ENCODE data around the gene PTK6. TPM values are rescaled to one million over a fixed set of nuclear protein-coding genes. Genes with fewer than 3 reads are reported as not detected.

PTK6 gene
- total RNA-seq, 2 experiments from 2014 or later: 2.1 to 2.3 TPM

DNA sequence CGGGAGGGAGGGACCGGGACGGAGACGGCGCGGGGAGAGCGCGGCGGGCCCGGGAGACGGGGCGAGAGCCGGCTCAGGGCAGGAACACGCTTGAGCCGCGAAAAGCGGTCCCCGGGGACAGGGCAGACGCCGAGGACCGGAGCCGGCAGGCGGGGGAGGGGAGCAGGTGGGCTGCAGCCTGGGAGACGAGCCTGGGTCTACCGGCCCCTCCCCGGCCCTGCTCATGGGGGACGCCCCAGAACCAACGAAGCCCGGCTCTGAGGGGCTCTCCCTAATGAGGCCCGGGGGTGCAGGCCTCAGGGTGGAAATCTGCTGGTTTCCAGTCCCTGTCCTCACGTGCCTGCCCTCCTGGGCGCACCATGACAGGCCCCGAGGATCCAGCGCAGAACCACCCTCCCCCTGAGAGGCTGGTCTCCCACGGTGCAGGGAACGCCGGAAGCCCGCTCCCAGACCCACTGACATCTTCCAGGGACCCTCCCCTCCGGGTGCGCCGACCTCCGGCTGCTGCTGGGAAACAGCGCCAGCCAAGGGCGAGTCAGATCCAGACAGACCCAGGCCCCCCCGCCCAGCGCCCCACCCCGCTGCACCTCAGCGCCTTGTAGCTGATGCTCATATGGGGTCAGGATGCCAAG lies 37.7 kb downstream of the PTK6 start:
- Mint-ChIP-seq H3K27ac (no peak overlapping the region), H3K4me3 (no peak overlapping the region), H3K9me3 (no peaks in the 10 kb centered on the region), H3K36me3 (ENCODE audit: low read depth) (no peaks in the 10 kb centered on the region), H3K4me1 (peaks cover 2% of the 10 kb centered on the region), H3K27me3 (peaks cover 27% of the 10 kb centered on the region)
- no peak for DNase-seq
- ChIA-PET CTCF (no interaction called here), POLR2A (no interaction called here)

DNA sequence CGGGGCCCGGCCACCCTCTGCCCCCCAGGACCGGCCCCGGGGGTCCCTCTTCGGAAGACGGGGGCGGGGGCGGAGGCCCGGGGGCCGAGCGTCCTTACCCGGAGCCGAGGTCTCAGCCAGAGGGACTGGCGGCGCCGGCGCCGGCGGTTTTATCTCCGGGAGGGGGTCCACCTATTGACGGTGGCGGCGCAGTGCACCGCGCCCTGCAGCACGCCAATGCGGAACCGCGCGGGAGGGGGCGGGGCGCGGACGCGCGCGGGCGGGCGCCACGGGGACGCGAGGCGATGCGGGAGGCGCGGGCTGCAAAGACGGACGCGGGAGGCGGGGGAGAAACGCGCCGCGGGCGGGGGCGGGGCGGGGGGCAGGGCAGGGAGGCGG lies 38.2 kb downstream of the PTK6 start, which contains the start of gene EEF1A2:
TSS of gene EEF1A2 (minus strand) at position 124 of the 378 bp plus-strand sequence. CDS start 1,320 bp downstream, outside the sequence.
- Mint-ChIP-seq H3K36me3 (ENCODE audit: low read depth) (no peaks in the 10 kb centered on the region), H3K9me3 (no peaks in the 10 kb centered on the region), H3K4me3 (no peak within 1 kb of the TSS), H3K27ac (no peak within 1 kb of the TSS), H3K27me3 (peaks cover 25% of the 10 kb centered on the region), H3K4me1 (peaks cover 2% of the 10 kb centered on the region)
- ChIA-PET CTCF (no interaction called here), POLR2A (no interaction called here)
- DNase-seq: peak; percentile 39

DNA sequence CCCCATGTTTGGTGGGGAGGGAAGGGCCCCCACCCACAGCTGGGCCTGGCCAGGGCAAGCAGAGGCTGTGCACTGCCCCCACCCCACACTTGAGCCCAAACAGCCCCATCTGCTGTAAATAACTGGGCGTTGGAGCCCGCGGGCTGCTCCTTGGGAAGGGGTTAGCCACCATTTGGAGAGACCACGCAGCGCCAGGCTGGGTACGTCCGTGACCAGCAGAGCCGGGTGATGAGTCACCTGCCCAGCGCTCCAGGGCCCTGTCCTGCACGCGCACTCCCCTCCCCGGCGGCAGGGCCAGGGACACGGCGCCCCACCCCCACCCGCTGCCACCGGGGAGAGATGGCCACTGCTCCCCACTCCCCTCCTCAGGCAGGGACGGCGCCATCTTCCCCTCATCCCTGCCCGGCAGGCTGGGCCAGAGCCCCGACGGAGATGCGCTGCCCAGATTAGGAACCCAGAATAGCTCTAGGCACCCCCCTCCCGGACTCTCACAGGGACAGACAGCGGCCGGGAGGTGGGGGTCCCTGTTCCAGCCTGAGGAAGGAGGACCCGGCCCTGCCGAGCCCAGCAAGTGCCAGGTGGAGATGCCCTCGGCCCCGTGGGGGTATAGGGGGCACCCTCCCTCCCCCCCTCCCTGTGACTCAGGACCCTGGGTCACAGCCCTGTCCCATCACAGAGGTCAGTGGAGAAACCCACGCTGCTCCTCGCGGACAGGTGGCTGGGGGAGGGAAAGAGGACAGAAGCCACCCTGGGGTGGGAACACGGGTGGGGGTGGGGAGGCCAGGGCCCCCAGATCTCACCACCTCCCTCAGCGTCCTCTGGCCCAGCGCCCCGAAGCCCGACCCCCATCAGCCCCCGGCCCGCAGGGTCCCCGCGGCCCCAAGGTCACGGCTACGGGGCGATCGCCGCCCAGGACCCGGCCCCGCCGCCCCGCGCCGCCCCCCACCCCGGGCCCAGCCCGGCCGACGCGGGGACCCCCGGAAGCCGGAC lies 38.9 kb downstream of the PTK6 start:
- peaks cover 2% of the 10 kb centered on the region for H3K4me1 Mint-ChIP-seq
- H3K9me3 Mint-ChIP-seq: no peaks in the 10 kb centered on the region
- H3K27me3 Mint-ChIP-seq: peaks cover 25% of the 10 kb centered on the region
- H3K36me3 Mint-ChIP-seq (ENCODE audit: low read depth): no peaks in the 10 kb centered on the region
- no peak for DNase-seq
- no peak overlapping the region for H3K4me3 Mint-ChIP-seq
- no peak overlapping the region for H3K27ac Mint-ChIP-seq
- POLR2A ChIA-PET: interaction anchor here (2.6 kb wide), 1 partner anchor 23 kb away, joined by 20 read pairs; the partner anchor contains the start of gene PPDPF
- CTCF ChIA-PET: interaction anchor here (1.8 kb wide), 1 partner anchor 10 kb away, joined by 4 read pairs; no protein-coding TSS in a partner anchor

DNA sequence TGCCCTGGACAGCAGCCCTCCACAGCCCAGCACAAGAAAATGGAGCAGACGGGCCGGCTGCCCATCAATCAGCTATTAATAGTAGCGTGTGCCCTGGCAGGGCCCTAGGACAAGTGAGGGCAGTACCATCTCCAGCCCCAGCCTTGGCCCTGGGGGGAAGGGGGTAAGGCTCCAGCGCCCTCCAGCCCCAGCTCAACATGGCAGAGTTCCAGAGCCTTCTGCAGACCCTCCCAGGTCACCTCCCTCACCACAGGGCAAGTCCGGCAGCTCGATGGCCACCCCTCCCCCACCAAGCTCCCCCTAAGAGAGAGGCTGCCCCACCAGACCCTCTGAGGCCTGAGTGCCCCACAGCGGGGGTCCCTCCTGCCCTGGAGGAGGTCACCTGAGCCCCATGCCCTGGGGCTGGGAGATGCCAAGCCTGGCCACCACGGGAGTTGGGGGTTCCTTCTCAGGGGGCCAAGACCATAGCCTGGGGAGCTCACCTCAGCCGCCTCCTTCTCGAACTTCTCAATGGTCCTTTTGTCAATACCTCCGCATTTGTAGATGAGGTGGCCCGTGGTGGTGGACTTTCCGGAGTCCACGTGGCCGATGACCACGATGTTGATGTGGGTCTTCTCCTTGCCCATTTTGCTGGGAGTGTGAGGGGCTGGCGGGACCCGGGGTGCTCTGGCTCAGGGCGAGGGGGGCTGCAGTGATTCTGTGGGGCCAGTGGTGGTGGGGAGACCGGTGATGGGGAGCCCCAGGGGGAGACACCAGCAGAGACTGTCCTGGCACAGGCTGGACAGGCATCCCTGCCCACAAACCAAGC lies 39.8 kb downstream of the PTK6 start:
- DNase-seq: no peak
- Mint-ChIP-seq H3K36me3 (ENCODE audit: low read depth) (no peaks in the 10 kb centered on the region), H3K27ac (no peak overlapping the region), H3K4me1 (peaks cover 2% of the 10 kb centered on the region), H3K9me3 (no peaks in the 10 kb centered on the region), H3K4me3 (no peak overlapping the region), H3K27me3 (peaks cover 25% of the 10 kb centered on the region)
- ChIA-PET POLR2A (interaction anchor here (0.9 to 2.6 kb wide), 5 partner anchors 24 to 130 kb away, joined by 3 to 20 read pairs (median 5); partner anchors contain the start of genes GMEB2, PPDPF and PTK6), CTCF (interaction anchor here (1.0 to 1.8 kb wide), 6 partner anchors 11 to 587 kb away, joined by 3 to 13 read pairs (median 6); partner anchors contain the start of genes LIME1, LKAAEAR1, PPDPF and PTK6)

DNA sequence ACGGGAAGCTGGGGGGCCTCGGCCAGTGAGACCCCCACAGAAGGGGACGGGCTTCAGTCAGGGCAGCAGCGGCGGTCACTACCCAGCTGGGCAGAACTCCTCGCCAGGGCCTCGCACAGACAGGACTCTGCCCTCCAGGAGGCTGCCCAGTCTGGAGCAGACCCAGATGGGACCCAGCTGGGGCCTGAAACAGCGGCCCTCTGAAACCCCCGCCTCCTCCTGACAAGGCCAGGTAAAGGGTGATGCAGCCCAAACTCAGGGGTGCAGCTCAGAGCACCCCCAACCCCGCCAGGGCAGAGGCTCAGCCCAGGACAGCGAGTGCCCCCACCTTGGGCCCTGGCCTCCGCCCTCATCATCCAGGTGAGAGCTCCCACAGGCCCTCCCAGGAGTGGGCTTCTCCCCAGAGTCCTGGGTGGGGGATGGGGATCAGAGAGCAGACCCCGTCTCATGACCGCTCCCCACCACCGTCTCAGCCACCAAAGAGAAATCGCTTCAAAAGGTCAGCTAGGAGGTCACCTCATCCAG lies 40.5 kb downstream of the PTK6 start:
- H3K27me3 Mint-ChIP-seq: peaks cover 25% of the 10 kb centered on the region
- DNase-seq: no peak
- CTCF ChIA-PET: interaction anchor here (0.6 to 1.8 kb wide), 18 partner anchors 9 to 975 kb away, joined by 3 to 13 read pairs (median 4); partner anchors contain the start of genes LIME1, LKAAEAR1, PPDPF and PTK6

DNA sequence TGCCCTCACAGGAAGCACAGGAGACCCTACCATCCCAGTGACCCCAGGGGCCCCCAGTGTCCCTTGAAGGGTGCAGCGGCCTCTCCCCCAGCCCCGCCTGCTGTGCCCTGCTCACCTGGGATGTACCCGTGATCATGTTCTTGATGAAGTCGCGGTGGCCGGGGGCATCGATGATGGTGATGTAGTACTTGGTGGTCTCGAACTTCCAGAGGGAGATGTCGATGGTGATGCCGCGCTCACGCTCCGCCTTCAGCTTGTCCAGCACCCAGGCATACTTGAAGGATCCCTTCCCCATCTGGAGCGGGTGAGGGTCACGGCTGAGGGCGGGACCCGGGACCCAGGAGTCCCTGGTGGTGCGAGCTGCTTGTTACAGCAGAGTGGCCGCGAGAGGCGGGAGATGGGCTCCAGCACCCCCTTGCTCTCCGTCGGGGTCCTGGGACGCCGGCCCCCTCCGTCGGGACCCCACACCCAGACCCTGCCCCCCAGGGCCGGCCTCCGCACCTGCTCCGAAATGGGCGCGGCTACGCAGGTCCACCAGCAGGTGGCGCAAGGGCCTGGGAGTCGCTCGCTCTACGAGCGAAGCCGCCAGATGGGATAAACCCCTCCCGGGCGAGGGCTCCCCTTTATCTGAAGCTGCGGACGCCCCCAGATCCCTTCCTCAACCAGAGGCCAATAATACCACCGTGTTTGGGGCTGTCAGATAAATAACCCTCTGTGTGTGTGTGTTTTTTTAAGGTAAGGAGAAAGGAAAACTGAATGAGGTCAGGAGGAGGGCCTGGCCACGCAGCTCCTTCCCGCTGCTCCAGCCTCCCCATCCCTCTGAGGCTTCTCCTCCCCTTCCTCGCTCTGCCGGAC lies 41.2 kb downstream of the PTK6 start:
- no peak overlapping the region for H3K27ac Mint-ChIP-seq
- POLR2A ChIA-PET: interaction anchor here (0.9 to 2.6 kb wide), 5 partner anchors 25 to 131 kb away, joined by 3 to 20 read pairs (median 5); partner anchors contain the start of genes GMEB2, PPDPF and PTK6
- peak; percentile 76 for DNase-seq
- H3K36me3 Mint-ChIP-seq (ENCODE audit: low read depth): no peaks in the 10 kb centered on the region
- peaks cover 2% of the 10 kb centered on the region for H3K4me1 Mint-ChIP-seq
- no peaks in the 10 kb centered on the region for H3K9me3 Mint-ChIP-seq
- CTCF ChIA-PET: interaction anchor here (0.6 to 1.8 kb wide), 17 partner anchors 9 to 974 kb away, joined by 3 to 13 read pairs (median 5); partner anchors contain the start of genes LIME1, LKAAEAR1, PPDPF and PTK6
- H3K27me3 Mint-ChIP-seq: peaks cover 22% of the 10 kb centered on the region
- H3K4me3 Mint-ChIP-seq: peak overlapping the region; percentile 43

More for the DNA sequence above, 40.5 kb downstream of the PTK6 start:
- H3K9me3 Mint-ChIP-seq: no peaks in the 10 kb centered on the region
- peaks cover 2% of the 10 kb centered on the region for H3K4me1 Mint-ChIP-seq
- no peak overlapping the region for H3K27ac Mint-ChIP-seq
- H3K4me3 Mint-ChIP-seq: peak overlapping the region; percentile 43
- POLR2A ChIA-PET: interaction anchor here (0.9 to 2.6 kb wide), 5 partner anchors 24 to 130 kb away, joined by 3 to 20 read pairs (median 5); partner anchors contain the start of genes GMEB2, PPDPF and PTK6
- no peaks in the 10 kb centered on the region for H3K36me3 Mint-ChIP-seq (ENCODE audit: low read depth)

DNA sequence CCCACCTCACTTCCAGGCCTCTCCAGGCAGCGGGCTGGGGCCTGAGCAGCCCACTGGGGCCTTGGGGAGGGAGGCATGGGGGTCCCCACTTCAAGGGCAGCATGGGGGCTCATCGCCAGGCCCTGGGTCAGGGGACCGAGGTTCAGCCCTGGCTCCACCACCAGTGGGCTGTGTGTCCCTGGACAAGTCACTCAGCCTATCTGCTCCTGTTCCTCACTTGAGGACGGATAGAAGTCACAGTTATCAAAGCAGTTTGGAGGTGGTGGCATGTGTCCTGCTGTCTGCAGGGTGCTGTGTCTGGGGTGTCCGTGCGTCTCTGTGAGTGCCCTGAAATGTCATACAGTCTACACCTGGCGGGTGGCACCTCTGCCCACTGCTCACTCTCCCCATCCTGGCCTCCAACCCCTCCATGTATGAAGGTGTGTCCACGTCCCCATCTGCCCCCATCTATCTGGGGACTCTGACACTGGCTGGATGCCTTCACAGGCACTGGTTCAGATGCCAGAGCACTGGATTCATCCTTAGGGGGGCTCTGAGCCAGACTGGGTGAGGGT lies 41.9 kb downstream of the PTK6 start:
- H3K4me1 Mint-ChIP-seq: peaks cover 2% of the 10 kb centered on the region
- CTCF ChIA-PET: interaction anchor here (1.4 to 1.5 kb wide), 3 partner anchors 15 to 28 kb away, joined by 3 to 8 read pairs (median 6); no protein-coding TSS in a partner anchor
- no peak overlapping the region for H3K4me3 Mint-ChIP-seq

DNA sequence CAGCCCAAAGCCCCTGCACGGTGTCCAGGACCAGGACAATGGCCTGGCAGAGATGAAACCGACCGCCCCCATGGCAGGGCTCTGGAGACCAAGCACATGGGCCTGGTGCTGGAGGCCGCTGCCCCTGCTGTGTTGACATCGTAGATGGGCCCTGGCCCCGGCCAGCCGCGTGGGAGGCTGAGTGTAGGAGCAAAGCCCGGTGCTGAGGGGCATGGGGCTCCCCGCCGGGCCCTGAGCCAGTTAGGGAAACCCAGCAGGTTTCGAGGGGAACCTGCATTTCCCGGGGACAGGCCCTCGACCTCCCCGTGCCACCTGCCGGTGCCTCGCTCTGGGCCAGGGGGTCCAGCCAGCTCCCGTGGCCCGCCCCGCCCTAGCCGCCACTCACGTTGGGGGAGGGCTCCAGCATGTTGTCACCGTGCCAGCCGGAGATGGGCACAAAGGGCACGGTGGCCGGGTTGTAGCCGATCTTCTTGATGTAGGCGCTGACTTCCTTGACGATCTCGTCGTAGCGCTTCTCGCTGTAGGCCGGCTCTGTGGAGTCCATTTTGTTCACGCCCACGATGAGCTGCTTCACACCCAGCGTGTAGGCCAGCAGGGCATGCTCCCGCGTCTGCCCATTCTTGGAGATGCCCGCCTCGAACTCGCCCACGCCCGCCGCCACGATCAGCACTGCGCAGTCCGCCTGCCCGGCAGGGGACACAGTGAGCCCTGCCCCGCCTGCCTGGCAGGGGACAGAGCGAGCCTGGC lies 42.6 kb downstream of the PTK6 start:
- Mint-ChIP-seq H3K4me3 (no peak overlapping the region), H3K4me1 (peaks cover 2% of the 10 kb centered on the region), H3K36me3 (ENCODE audit: low read depth) (no peaks in the 10 kb centered on the region), H3K27me3 (peaks cover 20% of the 10 kb centered on the region), H3K27ac (no peak overlapping the region), H3K9me3 (no peaks in the 10 kb centered on the region)
- ChIA-PET POLR2A (no interaction called here), CTCF (no interaction called here)
- DNase-seq: no peak

More for the DNA sequence above, 41.9 kb downstream of the PTK6 start:
- Mint-ChIP-seq H3K9me3 (no peaks in the 10 kb centered on the region), H3K27me3 (peaks cover 17% of the 10 kb centered on the region), H3K27ac (no peak overlapping the region), H3K36me3 (ENCODE audit: low read depth) (no peaks in the 10 kb centered on the region)
- POLR2A ChIA-PET: interaction anchor here (1.8 kb wide), 1 partner anchor 29 kb away, joined by 5 read pairs; no protein-coding TSS in a partner anchor
- no peak for DNase-seq

DNA sequence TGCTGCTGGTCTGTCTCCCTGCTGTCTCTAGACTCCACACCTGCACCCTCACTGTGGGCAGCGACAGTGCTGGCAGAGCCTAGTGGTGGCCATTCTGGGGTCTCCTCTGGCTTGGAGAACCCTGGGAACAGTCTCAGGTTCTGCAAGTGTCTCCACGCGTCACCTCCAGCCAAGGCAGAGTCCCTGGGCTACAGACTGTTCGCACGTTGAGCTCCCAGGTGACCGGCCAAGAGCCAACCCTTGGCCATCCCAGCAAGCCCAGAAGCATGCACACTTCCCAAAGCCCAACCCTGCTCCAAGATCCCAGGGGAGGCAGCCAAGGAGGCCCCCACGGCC lies 43.1 kb downstream of the PTK6 start:
- ChIA-PET POLR2A (no interaction called here), CTCF (no interaction called here)
- Mint-ChIP-seq H3K9me3 (no peaks in the 10 kb centered on the region), H3K4me3 (no peak overlapping the region), H3K27me3 (peaks cover 20% of the 10 kb centered on the region), H3K4me1 (peaks cover 2% of the 10 kb centered on the region), H3K27ac (no peak overlapping the region), H3K36me3 (ENCODE audit: low read depth) (no peaks in the 10 kb centered on the region)
- no peak for DNase-seq

DNA sequence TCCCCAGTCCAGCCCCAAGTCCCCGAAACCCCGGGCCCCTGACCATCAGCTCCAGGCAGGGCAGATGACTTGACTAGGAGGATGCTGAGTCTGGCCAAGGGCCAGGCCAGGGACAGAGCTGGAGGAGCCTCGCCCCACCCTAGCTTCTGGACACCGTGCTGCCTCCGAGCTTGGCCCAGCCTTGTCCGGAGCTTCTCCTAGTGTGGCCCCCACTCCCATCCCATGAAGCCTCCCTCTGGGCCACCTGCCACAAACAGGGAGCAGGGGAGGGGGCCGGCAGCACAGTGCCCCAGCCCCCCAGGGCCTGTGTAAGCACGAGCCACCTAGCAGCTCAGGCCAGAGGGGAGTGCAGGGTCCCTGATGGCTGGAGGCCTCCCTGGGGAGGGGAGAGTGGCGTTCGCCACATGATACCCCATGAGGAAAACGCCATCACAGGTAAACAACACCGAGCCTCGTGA lies 43.6 kb downstream of the PTK6 start:
- Mint-ChIP-seq H3K4me1 (peaks cover 2% of the 10 kb centered on the region), H3K36me3 (ENCODE audit: low read depth) (no peaks in the 10 kb centered on the region), H3K27me3 (peaks cover 20% of the 10 kb centered on the region), H3K27ac (no peak overlapping the region), H3K9me3 (no peaks in the 10 kb centered on the region), H3K4me3 (no peak overlapping the region)
- ChIA-PET POLR2A (no interaction called here), CTCF (no interaction called here)
- DNase-seq: no peak

DNA sequence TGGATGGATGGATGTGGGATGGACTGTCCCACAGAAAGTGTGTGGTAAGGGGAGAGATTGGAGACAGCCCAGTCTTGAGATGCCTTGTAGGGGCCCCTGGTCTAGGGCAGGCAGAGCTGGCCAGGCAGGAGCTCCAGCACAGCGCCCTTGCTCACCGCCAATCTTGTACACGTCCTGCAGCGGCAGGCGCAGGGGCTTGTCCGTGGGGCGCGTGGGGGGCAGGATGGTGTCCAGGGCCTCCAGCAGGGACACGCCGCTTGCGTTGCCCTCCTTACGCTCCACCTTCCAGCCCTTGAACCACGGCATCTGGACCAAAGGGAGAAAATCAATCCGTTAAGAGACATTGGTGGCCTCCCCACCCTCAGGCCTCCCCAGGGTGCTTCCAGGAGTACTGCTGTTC lies 44.2 kb downstream of the PTK6 start:
- H3K36me3 Mint-ChIP-seq (ENCODE audit: low read depth): no peaks in the 10 kb centered on the region
- H3K27me3 Mint-ChIP-seq: peaks cover 18% of the 10 kb centered on the region
- ChIA-PET POLR2A (no interaction called here), CTCF (no interaction called here)
- DNase-seq: no peak
- peaks cover 2% of the 10 kb centered on the region for H3K4me1 Mint-ChIP-seq
- H3K4me3 Mint-ChIP-seq: no peak overlapping the region
- no peaks in the 10 kb centered on the region for H3K9me3 Mint-ChIP-seq
- no peak overlapping the region for H3K27ac Mint-ChIP-seq

Measured in activated CD4-positive, alpha-beta memory T cell treated with anti-CD3 and anti-CD28 coated beads, Interleukin-2, amount 10 ng/mL, durations not matched to agents 7 days and 5 days (primary cell).